Loucy (cell line): ENCODE measurements around the gene DLK1.

Experiments
- CTCF ChIP-seq: fragments of 200-600 bp; sonication (generic); conservative IDR thresholded peaks from 2 replicates; pipeline ENCODE4 v1.5.1; 2014; ENCODE audit warnings: mild to moderate bottlenecking, antibody characterized with exemption, low read length
- EZH2phosphoT487 ChIP-seq: fragments of 200-600 bp; IDR thresholded peaks from 2 replicates; pipeline ENCODE4 v1.6.1; 2018; ENCODE audit warnings: antibody characterized with exemption, mild to moderate bottlenecking, moderate library complexity, borderline replicate concordance

GRCh38 chr14:100719976-100720520 is 6.6 kb upstream of the DLK1 start:
- TF ChIP-seq EZH2phosphoT487 (no peak), CTCF (no peak)
